B cell (primary cell): Measurements from ENCODE around the gene KCNK7. TPM values are rescaled to one million over a fixed set of nuclear protein-coding genes. Genes with fewer than 3 reads are reported as not detected.
"Not testable (repeated sequence)": the region's sequence is repeated elsewhere in the genome, so short reads cannot be mapped to it uniquely, and the experiment has no call there.

Experiments used
- ATAC-seq: fragments of 200-7000 bp; cut with Tn5 transposase; one replicate; pipeline ENCODE4 v1.10.0; 2021; ENCODE audit warnings: low read depth, mild to moderate bottlenecking, moderate number of reproducible peaks, moderate library complexity
- CTCF ChIA-PET: fragments of 350-600 bp; sonication (Branson Sonifier 250); formaldehyde crosslinking; loops from one replicate; lab custom pipeline; 2021; ENCODE audit warnings: antibody characterized with exemption, inconsistent platforms; lab: Charles Lee
- POLR2A ChIA-PET: fragments of 350-600 bp; sonication (Branson Sonifier 250); formaldehyde crosslinking; loops from one replicate; lab custom pipeline; 2021; ENCODE audit warnings: antibody characterized with exemption; lab: Charles Lee
- DNase-seq: peaks from one replicate; pipeline ENCODE4 v3.0.0; 2013
- H2AFZ ChIP-seq: 2 replicates; pipeline ENCODE4 v1.6.1; 2012; ENCODE audit warnings: mild to moderate bottlenecking, low read depth, low read length; ENCODE audit not compliant: insufficient read depth, poor library complexity, severe bottlenecking
- H3K27ac ChIP-seq, 2 donors: 1 replicate in 1 of 2; 2 replicates in 1 of 2; pipeline ENCODE4 v1.5.1; 2012 to 2013; ENCODE audit warnings: low read length in 2 of 2, mild to moderate bottlenecking in 2 of 2, moderate library complexity in 1 of 2
- H3K27me3 ChIP-seq, 4 experiments: fragments of 200-600 bp in 1 of 4; sonication (generic) in 1 of 4; replicated peaks in 1 of 4; 1 replicate in 2 of 4; 2 replicates in 2 of 4; pipeline versions ENCODE4 v1.6.1 to v1.7.0; 2013 to 2016; ENCODE audit warnings: low read length in 3 of 4, mild to moderate bottlenecking in 2 of 4, mixed read lengths in 1 of 4, moderate library complexity in 1 of 4; ENCODE audit not compliant: insufficient read depth in 4 of 4, control insufficient read depth in 3 of 4; ENCODE audit errors: control extremely low read depth in 1 of 4
- H3K36me3 ChIP-seq, 2 experiments: replicated peaks in 1 of 2; 1 replicate in 1 of 2; 2 replicates in 1 of 2; pipeline versions ENCODE4 v1.6.1 to v1.7.1; 2013; ENCODE audit warnings: low read length in 1 of 2; ENCODE audit not compliant: insufficient read depth in 2 of 2, control insufficient read depth in 1 of 2; ENCODE audit errors: control extremely low read depth in 1 of 2, extremely low read depth in 1 of 2
- H3K4me1 ChIP-seq, 2 donors: fragments of 200-600 bp in 1 of 2; sonication (generic) in 1 of 2; 1 replicate in 1 of 2; 2 replicates in 1 of 2; pipeline versions ENCODE4 v1.5.1 to v1.6.1; 2013 to 2017; ENCODE audit warnings: low read length in 2 of 2; ENCODE audit not compliant: control insufficient read depth in 2 of 2, insufficient read depth in 2 of 2
- H3K4me2 ChIP-seq: replicated peaks from 2 replicates; pipeline ENCODE3; 2012; ENCODE audit warnings: mild to moderate bottlenecking, low read depth, low read length; ENCODE audit not compliant: poor library complexity, severe bottlenecking
- H3K4me3 ChIP-seq, 5 experiments: fragments of 200-600 bp in 1 of 5; sonication (generic) in 1 of 5; 1 replicate in 3 of 5; 2 replicates in 2 of 5; pipeline versions ENCODE4 v1.5.1 to v1.7.0; 2011 to 2016; ENCODE audit warnings: low read length in 4 of 5, mild to moderate bottlenecking in 4 of 5, low read depth in 2 of 5, control low read depth in 1 of 5, moderate library complexity in 1 of 5; ENCODE audit not compliant: insufficient read depth in 1 of 5; ENCODE audit errors: control extremely low read depth in 1 of 5, extremely low read depth in 1 of 5
- H3K79me2 ChIP-seq: fragments of 200-600 bp; sonication (generic); one replicate; pipeline ENCODE4 v1.6.0; 2016; ENCODE audit warnings: low read length; ENCODE audit not compliant: control insufficient read depth, insufficient read depth
- H3K9ac ChIP-seq: fragments of 200-600 bp; sonication (generic); 2 replicates; pipeline ENCODE4 v1.6.1; 2017; ENCODE audit warnings: mild to moderate bottlenecking, low read length, moderate library complexity
- H3K9me3 ChIP-seq, 3 donors: one replicate each; pipeline versions ENCODE4 v1.6.1 to v1.7.1; 2013; ENCODE audit warnings: low read length in 2 of 3; ENCODE audit not compliant: control insufficient read depth in 2 of 3, insufficient read depth in 1 of 3; ENCODE audit errors: control extremely low read depth in 1 of 3
- H4K20me1 ChIP-seq: 2 replicates; pipeline ENCODE4 v1.6.0; 2012; ENCODE audit warnings: mild to moderate bottlenecking, low read length; ENCODE audit not compliant: insufficient read depth, control insufficient read depth, poor library complexity, severe bottlenecking
- H3K27ac Mint-ChIP-seq: one replicate; pipeline ENCODE4 v1.8.0; 2021; ENCODE audit warnings: mixed read lengths
- H3K27me3 Mint-ChIP-seq: one replicate; pipeline ENCODE4 v1.8.0; 2021; ENCODE audit warnings: mixed read lengths
- H3K4me1 Mint-ChIP-seq: one replicate; pipeline ENCODE4 v1.8.0; 2021; ENCODE audit warnings: mixed read lengths
- H3K4me3 Mint-ChIP-seq: one replicate; pipeline ENCODE4 v1.8.0; 2021; ENCODE audit warnings: mixed read lengths
- H3K9me3 Mint-ChIP-seq: one replicate; pipeline ENCODE4 v1.8.0; 2022; ENCODE audit warnings: mixed read lengths; ENCODE audit not compliant: insufficient read depth
- EZH2 ChIP-seq: IDR thresholded peaks from 2 replicates; pipeline ENCODE4 v1.6.1; 2012; ENCODE audit warnings: borderline replicate concordance, low read depth, mild to moderate bottlenecking, moderate library complexity, low read length; ENCODE audit not compliant: insufficient read depth, poor library complexity, severe bottlenecking
- WGBS: methylation state at CpG from one replicate; pipeline ENCODE4 v1.1.5; 2013; ENCODE audit warnings: missing lambda C conversion rate; ENCODE audit not compliant: insufficient coverage; 5-methylcytosine and 5-hydroxymethylcytosine counted together
- intact Hi-C: fragments of 100-400 bp; cut with micrococcal nuclease; formaldehyde crosslinking; loops from one replicate; pipeline ENCODE4 v1.10.0; 2022
- polyA plus RNA-seq: library from polyadenylated mRNA; depleted of rRNA; stranded (reverse); fragments of >200 nt; gene quantifications from 2 replicates; pipeline ENCODE4 v1.2.3, GENCODE V29; 2012
- total RNA-seq, 2 donors: library from RNA; stranded (reverse); fragments of 120-200 nt in 1 of 2; gene quantifications; 1 replicate in 1 of 2; 2 replicates in 1 of 2; pipeline versions ENCODE4 v1.2.3 to v1.2.4, GENCODE V29; 2013 to 2022
- TF ChIP-seq, protein P1 (sequence below): fragments of 200-600 bp; IDR thresholded peaks from one replicate; pipeline ENCODE4 v1.8.0; 2022; ENCODE audit warnings: antibody characterized with exemption, mild to moderate bottlenecking

KCNK7 gene
- total and polyA plus RNA-seq, 2 donors (not counting 1 experiment from before 2014, with no cell fraction given) = 2.2 to 3.5 TPM

DNA sequence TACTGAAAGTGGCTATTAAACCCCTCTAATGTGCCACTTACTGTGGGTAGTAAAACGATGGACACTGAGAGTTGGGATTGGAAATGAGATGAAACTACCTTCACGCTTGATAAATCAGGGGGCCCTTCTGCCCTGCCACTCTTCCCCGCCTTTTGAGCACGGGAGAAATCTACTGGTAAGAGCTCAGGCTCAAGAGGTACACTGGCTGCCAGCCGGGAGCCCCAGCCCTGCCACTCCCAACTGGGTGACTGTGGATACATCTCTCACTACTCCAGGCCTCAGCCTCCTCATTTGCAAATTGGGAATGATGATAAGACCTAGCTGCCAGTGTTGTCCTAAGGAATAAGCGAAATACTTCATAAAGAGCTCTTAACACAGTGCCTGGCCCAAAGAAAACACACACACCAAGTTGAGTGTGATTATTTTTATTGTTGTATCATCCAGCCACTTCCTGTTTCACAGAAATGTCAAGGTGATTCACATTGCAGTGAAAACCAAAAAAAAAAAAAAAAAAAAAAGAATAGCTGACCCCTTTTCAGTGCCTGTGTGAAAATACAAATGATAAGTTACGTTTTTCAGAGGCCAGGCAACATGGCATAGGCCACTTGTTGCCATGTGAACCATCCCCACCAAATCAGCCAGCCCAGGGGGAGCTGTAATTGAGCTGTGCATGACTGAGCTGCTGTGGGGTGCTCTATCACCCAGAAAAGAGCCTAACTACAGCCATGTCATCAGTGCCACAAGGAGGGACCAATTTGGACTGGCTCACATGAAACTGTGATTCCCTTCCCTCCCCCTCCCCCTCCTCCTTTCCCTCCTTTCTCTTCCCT is 29.8 kb downstream of the KCNK7 start:
- WGBS = 100% methylated on average over 2 of the region's 7 CpGs
- Histone ChIP-seq H3K9me3 (no peaks in the 10 kb centered on the region), H3K4me2 (peak overlapping the region; percentile 35), H3K36me3 (peaks cover 0 to 6% of the 10 kb centered on the region in 2 experiments), H4K20me1 (peaks cover 16% of the 10 kb centered on the region), H3K27ac (peak overlapping the region; percentile 35 to 81), H3K9ac (peak overlapping the region; percentile 20), H2AFZ (no peak overlapping the region), H3K4me1 (peaks cover 35 to 47% of the 10 kb centered on the region in 2 donors), H3K27me3 (no peaks in the 10 kb centered on the region), H3K79me2 (peaks cover 87% of the 10 kb centered on the region), H3K4me3 (no peak overlapping the region)
- no peak for ATAC-seq
- DNase-seq = peak; percentile 58
- Mint-ChIP-seq H3K9me3 (no peaks in the 10 kb centered on the region), H3K27ac (peak overlapping the region; percentile 88), H3K4me3 (peak overlapping the region; percentile 55), H3K4me1 (peaks cover 44% of the 10 kb centered on the region), H3K27me3 (no peaks in the 10 kb centered on the region)
- ChIA-PET CTCF (interaction anchor here (0.6 to 4.2 kb wide), 12 partner anchors 11 to 237 kb away, joined by 3 to 21 read pairs (median 5); partner anchors contain the start of gene SLC25A45), POLR2A (interaction anchor here (0.6 to 1.3 kb wide), 7 partner anchors 22 to 1281 kb away, joined by 3 to 5 read pairs (median 4); no protein-coding TSS in a partner anchor)
- intact Hi-C loops = no loop called here
- TF ChIP-seq EZH2 = no peak
- TF ChIP-seq, protein P1, sequence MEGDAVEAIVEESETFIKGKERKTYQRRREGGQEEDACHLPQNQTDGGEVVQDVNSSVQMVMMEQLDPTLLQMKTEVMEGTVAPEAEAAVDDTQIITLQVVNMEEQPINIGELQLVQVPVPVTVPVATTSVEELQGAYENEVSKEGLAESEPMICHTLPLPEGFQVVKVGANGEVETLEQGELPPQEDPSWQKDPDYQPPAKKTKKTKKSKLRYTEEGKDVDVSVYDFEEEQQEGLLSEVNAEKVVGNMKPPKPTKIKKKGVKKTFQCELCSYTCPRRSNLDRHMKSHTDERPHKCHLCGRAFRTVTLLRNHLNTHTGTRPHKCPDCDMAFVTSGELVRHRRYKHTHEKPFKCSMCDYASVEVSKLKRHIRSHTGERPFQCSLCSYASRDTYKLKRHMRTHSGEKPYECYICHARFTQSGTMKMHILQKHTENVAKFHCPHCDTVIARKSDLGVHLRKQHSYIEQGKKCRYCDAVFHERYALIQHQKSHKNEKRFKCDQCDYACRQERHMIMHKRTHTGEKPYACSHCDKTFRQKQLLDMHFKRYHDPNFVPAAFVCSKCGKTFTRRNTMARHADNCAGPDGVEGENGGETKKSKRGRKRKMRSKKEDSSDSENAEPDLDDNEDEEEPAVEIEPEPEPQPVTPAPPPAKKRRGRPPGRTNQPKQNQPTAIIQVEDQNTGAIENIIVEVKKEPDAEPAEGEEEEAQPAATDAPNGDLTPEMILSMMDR = no peak

DNA sequence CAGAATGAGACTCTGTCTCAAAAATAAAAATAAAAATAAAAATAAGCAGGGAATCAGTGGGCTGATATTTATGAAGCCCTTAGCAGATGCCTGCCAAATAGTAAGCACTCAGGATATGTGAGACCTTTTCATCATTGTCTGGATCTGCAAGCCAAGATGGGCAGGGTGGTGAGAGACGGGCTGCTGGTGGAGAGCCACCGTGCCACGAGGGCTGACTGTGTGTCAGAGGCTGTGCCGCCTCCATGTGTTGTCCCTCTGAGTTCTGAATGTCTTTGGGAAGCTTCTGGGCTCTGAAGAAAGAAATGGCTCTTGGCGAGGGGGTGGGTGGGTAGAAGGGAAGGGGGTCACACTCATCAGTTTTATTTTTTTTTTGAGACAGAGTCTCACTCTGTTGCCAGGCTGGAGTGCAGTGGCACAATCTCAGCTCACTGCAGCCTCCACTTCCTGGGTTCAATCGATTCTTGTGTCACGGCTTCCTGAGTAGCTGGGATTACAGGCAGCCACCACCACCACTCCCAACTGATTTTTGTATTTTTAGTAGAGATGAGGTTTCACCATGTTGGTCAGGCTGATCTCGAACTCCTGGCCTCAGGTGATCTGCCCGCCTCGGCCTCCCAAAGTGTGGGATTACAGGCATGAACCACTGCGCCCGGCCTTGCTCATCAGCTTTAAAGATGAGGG is 30.6 kb downstream of the KCNK7 start:
- 99% methylated on average over 8 of the region's 12 CpGs for WGBS
- H2AFZ ChIP-seq, H3K9me3 Mint-ChIP-seq, DNase-seq, H3K4me3 Mint-ChIP-seq, H3K9me3 ChIP-seq, H3K27me3 ChIP-seq, ATAC-seq, H3K36me3 ChIP-seq, H3K27me3 Mint-ChIP-seq, intact Hi-C loops, H3K9ac ChIP-seq, H3K4me3 ChIP-seq: not testable (repeated sequence)
- peaks cover 89% of the 10 kb centered on the region for H3K79me2 ChIP-seq
- CTCF ChIA-PET = interaction anchor here (0.8 to 4.2 kb wide), 6 partner anchors 14 to 182 kb away, joined by 3 to 21 read pairs (median 6); partner anchors contain the start of gene SLC25A45
- H4K20me1 ChIP-seq = peaks cover 11% of the 10 kb centered on the region
- Mint-ChIP-seq H3K27ac (peak overlapping the region; percentile 88), H3K4me1 (peaks cover 39% of the 10 kb centered on the region)
- H3K4me2 ChIP-seq = peak overlapping the region; percentile 35
- peak overlapping the region; percentile 35 to 81 for H3K27ac ChIP-seq
- H3K4me1 ChIP-seq = peaks cover 33 to 43% of the 10 kb centered on the region in 2 donors
- POLR2A ChIA-PET = interaction anchor here (0.7 to 1.2 kb wide), 3 partner anchors 61 to 313 kb away, joined by 3 to 6 read pairs (median 5); no protein-coding TSS in a partner anchor
